Naive B cell (primary cell): ENCODE data around the gene MAP3K14. TPM values are rescaled to one million over a fixed set of nuclear protein-coding genes. Genes with fewer than 3 reads are reported as not detected.

ENCODE experiments used
- ATAC-seq, 2 donors: fragments of 150-1000 bp; cut with Tn5 transposase; 2 replicates each; pipeline ENCODE4 v1.10.0; 2021; ENCODE audit warnings: low read depth in 2 of 2, mild to moderate bottlenecking in 2 of 2, moderate library complexity in 2 of 2
- DNase-seq: peaks from one replicate; pipeline ENCODE4 v3.0.0; 2022
- H3K27ac Mint-ChIP-seq, 6 donors: one replicate each; pipeline ENCODE4 v1.8.0; 2020 to 2022; ENCODE audit warnings: mild to moderate bottlenecking in 6 of 6, mixed read lengths in 6 of 6, moderate library complexity in 5 of 6, inconsistent platforms in 2 of 6
- H3K27me3 Mint-ChIP-seq, 3 donors: one replicate each; pipeline ENCODE4 v1.8.0; 2021 to 2022; ENCODE audit warnings: mixed read lengths in 3 of 3, mild to moderate bottlenecking in 1 of 3
- H3K36me3 Mint-ChIP-seq, 2 donors: one replicate each; pipeline ENCODE4 v1.8.0; 2020 to 2022; ENCODE audit warnings: mixed read lengths in 2 of 2, inconsistent platforms in 1 of 2, mild to moderate bottlenecking in 1 of 2
- H3K4me1 Mint-ChIP-seq, 3 donors: one replicate each; pipeline ENCODE4 v1.8.0; 2020 to 2022; ENCODE audit warnings: mixed read lengths in 3 of 3, inconsistent platforms in 1 of 3, mild to moderate bottlenecking in 1 of 3, moderate library complexity in 1 of 3
- H3K4me3 Mint-ChIP-seq, 8 donors: one replicate each; pipeline ENCODE4 v1.8.0; 2020 to 2022; ENCODE audit warnings: mild to moderate bottlenecking in 8 of 8, mixed read lengths in 8 of 8, moderate library complexity in 8 of 8, inconsistent platforms in 2 of 8
- H3K9me3 Mint-ChIP-seq, 7 donors: one replicate each; pipeline ENCODE4 v1.8.0; 2020 to 2022; ENCODE audit warnings: mixed read lengths in 7 of 7, mild to moderate bottlenecking in 5 of 7, inconsistent platforms in 2 of 7, moderate library complexity in 1 of 7
- polyA plus RNA-seq, 6 donors: library from polyadenylated mRNA; unstranded; fragments of 300-500 nt; fragmentation: Illumina TruSeq; gene quantifications; one replicate each; pipeline ENCODE4 v1.2.3, GENCODE V29; 2021; ENCODE audit warnings: low read depth in 6 of 6

Gene MAP3K14
- polyA plus RNA-seq, 6 donors from 2014 or later, result 13.3 to 38.9 (median 19.1) TPM

DNA sequence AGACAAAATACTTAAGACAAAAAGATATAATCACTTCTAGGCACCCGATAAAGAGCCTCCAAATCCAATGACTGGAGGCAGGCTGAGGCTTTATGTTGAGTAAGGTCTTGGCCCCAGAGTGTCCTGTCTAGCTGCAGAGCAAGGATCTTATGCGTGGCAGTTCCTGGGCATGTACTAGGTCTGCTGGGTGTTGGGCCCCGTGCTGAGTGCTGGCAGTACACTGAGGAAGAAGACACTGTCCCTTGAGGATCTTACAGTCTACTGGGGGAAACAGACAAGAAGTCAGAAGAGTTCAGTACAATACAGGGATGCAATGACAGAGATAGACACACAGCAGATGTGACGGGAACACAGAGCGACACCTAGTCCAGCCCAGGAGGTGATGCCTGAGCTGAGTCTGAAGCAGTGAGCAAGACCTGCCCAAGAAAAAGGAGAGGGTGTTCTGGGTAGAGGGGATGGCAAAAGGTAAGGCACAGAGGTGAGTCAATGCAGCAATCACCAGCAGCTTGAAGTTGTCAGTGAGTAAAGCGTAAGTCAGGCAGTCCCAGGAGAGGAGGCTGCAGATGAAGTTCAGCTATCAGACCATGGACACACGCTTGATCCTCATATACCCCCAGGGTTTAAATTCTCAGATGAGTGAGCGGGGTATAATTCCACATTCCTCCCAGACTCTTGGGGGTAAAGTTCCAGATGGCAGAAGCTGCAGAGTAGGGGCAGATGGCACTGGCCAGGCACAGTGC lies 18.1 kb downstream of the MAP3K14 start:
- H3K27ac Mint-ChIP-seq, result peak overlapping the region in 5 of 6 donors; percentile 15 to 93 (median 75)
- no peaks in the 10 kb centered on the region for H3K27me3 Mint-ChIP-seq
- no peak for ATAC-seq
- H3K4me1 Mint-ChIP-seq, result peaks cover 64 to 98% (median 84%) of the 10 kb centered on the region in 3 donors
- peak overlapping the region; percentile 4 to 83 (median 58) for H3K4me3 Mint-ChIP-seq
- H3K36me3 Mint-ChIP-seq, result no peaks in the 10 kb centered on the region
- no peaks in the 10 kb centered on the region for H3K9me3 Mint-ChIP-seq
- DNase-seq, result no peak

DNA sequence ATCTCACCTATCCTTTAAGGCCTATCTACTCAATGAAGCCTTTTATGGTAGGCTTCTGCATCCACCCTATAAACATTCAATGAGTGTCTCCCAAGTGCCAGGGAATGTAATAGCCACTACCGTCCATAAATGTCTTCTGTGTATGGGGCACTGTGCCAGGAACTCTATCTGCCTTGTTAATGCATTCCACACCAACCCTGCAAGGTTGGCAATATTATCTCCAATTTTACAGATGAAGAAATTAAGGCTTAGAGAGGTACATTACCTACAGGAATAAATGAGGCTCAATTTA lies 20.0 kb downstream of the MAP3K14 start:
- H3K4me3 Mint-ChIP-seq, result peak overlapping the region in 5 of 8 donors; percentile 27 to 77 (median 62)

DNA sequence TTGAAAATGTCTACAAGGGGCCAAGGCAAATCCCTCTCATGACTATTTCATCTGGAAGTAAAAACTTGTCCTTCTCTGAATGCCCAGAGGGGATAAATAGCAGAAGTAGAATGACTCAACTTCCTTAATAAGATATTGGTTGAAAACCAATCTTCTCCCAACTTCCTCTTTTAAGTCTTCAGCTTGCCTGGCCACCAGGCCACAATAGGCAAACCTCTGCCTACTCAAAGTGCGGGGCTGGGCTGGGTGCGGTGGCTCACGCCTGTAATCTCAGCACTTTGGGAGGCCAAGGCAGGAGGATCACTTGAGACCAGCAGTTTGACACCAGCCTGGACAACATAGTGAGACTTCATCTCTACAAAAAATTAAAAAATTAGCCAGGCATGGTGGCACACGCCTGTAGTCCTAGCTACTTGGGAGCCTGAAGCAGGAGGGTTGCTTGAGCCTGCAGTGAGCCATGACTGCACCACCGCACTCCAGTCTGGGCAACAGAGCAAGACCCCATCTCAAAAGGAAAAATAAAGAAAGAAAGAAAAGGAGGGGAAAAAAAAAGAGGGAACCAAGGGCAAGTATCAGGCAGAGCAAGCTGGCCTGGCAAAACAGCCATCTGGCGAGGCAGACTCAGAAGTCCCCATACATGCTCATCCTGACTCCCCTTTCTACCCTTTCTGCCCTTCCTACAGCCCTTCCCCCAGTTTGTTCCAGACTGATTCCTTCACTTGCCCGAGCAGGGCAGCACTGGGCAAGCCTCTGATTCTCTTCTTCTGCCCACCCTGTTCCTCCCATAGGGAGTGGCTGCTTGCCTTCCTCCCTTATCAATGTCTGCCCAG lies 20.6 kb downstream of the MAP3K14 start:
- Mint-ChIP-seq H3K9me3 (no peaks in the 10 kb centered on the region), H3K36me3 (peaks cover 0 to 1% of the 10 kb centered on the region in 2 donors), H3K4me1 (peaks cover 76 to 99% (median 89%) of the 10 kb centered on the region in 3 donors), H3K27ac (peak overlapping the region; percentile 55 to 94 (median 82)), H3K27me3 (no peaks in the 10 kb centered on the region), H3K4me3 (peak overlapping the region; percentile 23 to 85 (median 68))
- DNase-seq, result peak; percentile 76
- ATAC-seq, result peak; percentile 92 to 95

More for the DNA sequence above, 20.0 kb downstream of the MAP3K14 start:
- Mint-ChIP-seq H3K27ac (peak overlapping the region in 5 of 6 donors; percentile 55 to 94 (median 81)), H3K27me3 (no peaks in the 10 kb centered on the region), H3K36me3 (no peaks in the 10 kb centered on the region), H3K9me3 (no peaks in the 10 kb centered on the region), H3K4me1 (peaks cover 70 to 99% (median 89%) of the 10 kb centered on the region in 3 donors)
- no peak for DNase-seq
- no peak for ATAC-seq

DNA sequence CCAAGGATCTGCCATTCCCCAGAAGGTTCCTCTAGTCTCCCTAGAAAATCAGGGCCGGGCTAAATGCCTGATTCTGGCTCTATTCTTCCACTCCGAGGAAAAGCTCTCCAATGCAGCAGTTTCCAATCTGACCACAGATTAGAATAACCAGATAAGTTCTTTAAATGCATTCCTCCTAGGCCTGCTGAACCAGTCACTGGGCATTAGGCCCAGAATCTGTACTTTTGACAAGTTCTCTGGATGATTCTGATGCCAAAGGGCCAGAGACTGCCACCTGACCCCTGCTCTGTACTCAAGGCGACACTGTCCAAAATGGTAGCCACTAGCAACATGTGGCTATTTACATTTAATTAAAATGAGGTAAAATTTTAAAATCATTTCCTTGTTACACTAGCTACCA lies 22.3 kb downstream of the MAP3K14 start:
- Mint-ChIP-seq H3K27me3 (no peaks in the 10 kb centered on the region), H3K36me3 (peaks cover 5 to 18% of the 10 kb centered on the region in 2 donors), H3K27ac (no peak overlapping the region), H3K4me3 (peak overlapping the region in 1 of 8 donors; percentile 30), H3K4me1 (peaks cover 75 to 94% (median 92%) of the 10 kb centered on the region in 3 donors), H3K9me3 (no peaks in the 10 kb centered on the region)
- ATAC-seq (no peak), DNase-seq (no peak)

DNA sequence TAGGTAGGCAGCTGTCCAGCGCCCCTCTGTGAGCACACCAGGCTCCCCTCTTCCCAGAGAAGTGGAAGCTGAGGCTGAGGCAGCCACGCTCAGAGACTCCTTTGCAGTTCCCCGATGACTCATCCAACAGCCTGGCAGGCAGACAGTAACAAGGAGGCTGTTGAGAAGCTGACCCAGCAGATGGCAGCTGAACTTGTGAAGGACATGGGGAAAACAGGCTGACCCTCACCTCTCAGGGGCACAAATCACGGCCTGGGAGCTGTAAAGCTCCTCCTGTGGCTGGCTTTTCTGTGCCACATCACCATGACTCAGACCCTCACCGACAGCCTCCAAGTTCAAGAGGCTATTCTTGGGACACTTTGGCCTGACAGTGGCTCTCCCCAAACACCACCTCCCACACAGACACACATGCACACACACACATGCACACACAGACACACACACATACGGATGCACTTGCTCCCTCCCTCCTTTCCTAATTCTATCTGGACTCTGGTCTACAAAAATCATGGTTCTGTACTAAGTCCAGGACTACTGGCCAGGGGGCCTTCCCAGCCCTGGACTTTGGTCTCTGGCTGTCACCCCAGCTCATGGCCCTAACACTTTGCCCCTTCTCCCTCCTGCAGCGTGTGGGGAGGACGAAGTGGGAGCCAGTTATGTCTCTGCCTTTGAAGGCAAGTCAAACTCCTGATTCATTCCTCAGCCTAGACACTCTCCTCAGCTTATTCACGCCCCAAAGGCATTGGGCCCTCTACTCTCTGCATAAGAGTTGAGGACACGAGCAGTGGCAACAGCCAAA lies 23.2 kb downstream of the MAP3K14 start:
- H3K4me3 Mint-ChIP-seq, result peak overlapping the region in 3 of 8 donors; percentile 2 to 6 (median 5)
- peaks cover 5 to 22% of the 10 kb centered on the region in 2 donors for H3K36me3 Mint-ChIP-seq
- no peaks in the 10 kb centered on the region for H3K9me3 Mint-ChIP-seq
- peak overlapping the region in 3 of 6 donors; percentile 11 to 94 (median 68) for H3K27ac Mint-ChIP-seq
- ATAC-seq, result no peak
- H3K4me1 Mint-ChIP-seq, result peaks cover 66 to 85% (median 83%) of the 10 kb centered on the region in 3 donors
- DNase-seq, result no peak
- H3K27me3 Mint-ChIP-seq, result no peaks in the 10 kb centered on the region

DNA sequence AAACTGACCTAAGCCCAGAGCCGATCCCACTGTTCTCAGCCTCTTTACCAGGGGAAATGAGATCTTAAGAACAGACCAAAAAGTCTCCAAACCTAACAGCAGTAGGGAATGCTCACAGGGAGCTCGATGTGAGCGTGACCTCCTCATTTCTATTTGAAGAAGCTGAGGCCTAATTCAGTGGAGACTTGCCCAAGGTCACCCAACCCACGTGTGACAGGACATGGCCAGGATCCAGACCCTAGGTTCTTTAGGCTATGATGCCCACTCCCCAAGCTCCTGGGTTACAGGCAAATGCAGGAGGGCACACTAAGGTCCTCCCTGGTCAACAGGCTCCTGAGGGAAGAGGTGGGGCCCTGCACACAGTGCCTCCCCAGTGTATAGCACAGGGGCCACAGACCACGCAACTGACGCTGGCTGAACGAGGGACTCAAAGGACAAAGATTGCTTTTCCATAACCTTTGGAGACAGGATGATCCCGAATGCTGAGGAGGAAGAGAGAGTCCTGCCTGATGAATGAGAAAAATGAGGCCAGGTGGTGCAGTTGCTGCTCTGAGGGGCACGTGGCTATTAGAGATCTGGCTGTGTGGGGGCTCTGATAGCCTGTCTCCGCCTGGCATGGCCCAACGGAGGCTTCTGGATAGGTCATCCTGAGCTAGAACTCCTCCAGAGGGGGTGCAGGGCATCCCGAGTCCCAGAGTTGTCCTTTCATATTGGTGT lies 24.0 kb downstream of the MAP3K14 start:
- H3K36me3 Mint-ChIP-seq, result peaks cover 5 to 22% of the 10 kb centered on the region in 2 donors

DNA sequence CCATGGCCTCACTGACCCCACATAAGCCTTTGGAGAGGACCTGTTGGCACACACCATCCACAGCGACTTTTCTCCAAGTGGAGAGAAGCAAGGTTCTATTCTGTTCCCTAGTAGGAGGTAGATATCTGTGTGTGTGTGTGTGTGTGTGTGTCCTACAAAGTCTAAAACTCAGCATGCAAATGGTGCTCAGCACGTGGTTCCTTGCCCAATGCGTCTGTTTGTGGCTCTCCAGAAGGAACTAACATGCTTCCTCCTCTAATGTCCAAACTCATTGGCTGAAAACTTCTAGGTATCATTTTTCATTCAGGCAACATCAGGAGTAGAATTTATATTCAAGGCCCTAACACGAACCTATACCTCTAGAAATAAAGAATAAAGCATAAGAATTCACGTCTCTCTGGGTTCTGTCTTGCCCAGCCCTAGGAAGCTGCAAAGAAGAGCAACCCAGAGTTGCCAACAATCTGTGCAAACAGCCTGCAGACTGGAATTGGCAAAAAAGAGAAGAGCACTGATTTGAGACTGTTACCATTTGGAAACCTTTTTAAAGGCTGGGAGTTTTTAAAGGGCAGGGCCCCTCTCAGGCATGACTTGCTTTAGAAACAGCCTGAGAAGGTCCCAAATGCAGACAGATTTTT lies 25.5 kb downstream of the MAP3K14 start:
- peaks cover 49 to 61% (median 60%) of the 10 kb centered on the region in 3 donors for H3K4me1 Mint-ChIP-seq
- no peaks in the 10 kb centered on the region for H3K27me3 Mint-ChIP-seq
- DNase-seq, result no peak
- peak overlapping the region in 5 of 8 donors; percentile 7 to 57 (median 41) for H3K4me3 Mint-ChIP-seq
- ATAC-seq, result peak; percentile 14 to 18
- H3K9me3 Mint-ChIP-seq, result no peaks in the 10 kb centered on the region
- H3K36me3 Mint-ChIP-seq, result peaks cover 5 to 22% of the 10 kb centered on the region in 2 donors
- peak overlapping the region in 5 of 6 donors; percentile 29 to 86 (median 79) for H3K27ac Mint-ChIP-seq

More for the DNA sequence above, 24.0 kb downstream of the MAP3K14 start:
- Mint-ChIP-seq H3K27me3 (no peaks in the 10 kb centered on the region), H3K27ac (peak overlapping the region in 3 of 6 donors; percentile 22 to 87 (median 86)), H3K9me3 (no peaks in the 10 kb centered on the region), H3K4me1 (peaks cover 58 to 77% (median 76%) of the 10 kb centered on the region in 3 donors), H3K4me3 (peak overlapping the region in 1 of 8 donors; percentile 6)
- no peak for ATAC-seq
- no peak for DNase-seq

DNA sequence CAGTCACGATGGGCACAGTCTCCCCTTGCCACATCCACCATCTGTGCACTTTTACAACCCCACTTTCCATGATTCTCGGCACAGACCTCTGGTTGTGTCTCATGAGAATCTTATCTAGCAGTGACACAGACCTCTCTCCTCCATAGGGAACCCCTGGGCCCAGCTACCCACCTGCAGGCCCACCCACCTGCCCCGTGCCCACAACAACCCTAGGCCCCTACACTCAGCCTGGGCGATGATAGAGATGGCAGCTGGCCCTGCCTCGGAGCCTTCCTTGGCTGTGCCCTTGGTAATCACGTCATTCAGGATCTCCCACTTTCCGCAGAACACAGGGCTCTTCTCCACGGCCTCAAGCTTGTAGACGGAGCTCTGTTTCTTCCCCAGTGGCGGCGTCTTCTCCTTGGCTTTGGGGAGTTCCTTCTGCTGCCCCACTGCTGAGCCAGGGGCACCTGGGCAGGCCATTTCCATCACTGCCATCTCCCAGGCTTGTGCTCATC lies 26.5 kb downstream of the MAP3K14 start:
- H3K27me3 Mint-ChIP-seq, result no peaks in the 10 kb centered on the region
- DNase-seq (no peak), ATAC-seq (no peak)
- peak overlapping the region in 4 of 6 donors; percentile 47 to 86 (median 78) for H3K27ac Mint-ChIP-seq
- peaks cover 5 to 22% of the 10 kb centered on the region in 2 donors for H3K36me3 Mint-ChIP-seq
- peaks cover 39 to 52% (median 50%) of the 10 kb centered on the region in 3 donors for H3K4me1 Mint-ChIP-seq
- no peak overlapping the region for H3K4me3 Mint-ChIP-seq
- no peaks in the 10 kb centered on the region for H3K9me3 Mint-ChIP-seq

DNA sequence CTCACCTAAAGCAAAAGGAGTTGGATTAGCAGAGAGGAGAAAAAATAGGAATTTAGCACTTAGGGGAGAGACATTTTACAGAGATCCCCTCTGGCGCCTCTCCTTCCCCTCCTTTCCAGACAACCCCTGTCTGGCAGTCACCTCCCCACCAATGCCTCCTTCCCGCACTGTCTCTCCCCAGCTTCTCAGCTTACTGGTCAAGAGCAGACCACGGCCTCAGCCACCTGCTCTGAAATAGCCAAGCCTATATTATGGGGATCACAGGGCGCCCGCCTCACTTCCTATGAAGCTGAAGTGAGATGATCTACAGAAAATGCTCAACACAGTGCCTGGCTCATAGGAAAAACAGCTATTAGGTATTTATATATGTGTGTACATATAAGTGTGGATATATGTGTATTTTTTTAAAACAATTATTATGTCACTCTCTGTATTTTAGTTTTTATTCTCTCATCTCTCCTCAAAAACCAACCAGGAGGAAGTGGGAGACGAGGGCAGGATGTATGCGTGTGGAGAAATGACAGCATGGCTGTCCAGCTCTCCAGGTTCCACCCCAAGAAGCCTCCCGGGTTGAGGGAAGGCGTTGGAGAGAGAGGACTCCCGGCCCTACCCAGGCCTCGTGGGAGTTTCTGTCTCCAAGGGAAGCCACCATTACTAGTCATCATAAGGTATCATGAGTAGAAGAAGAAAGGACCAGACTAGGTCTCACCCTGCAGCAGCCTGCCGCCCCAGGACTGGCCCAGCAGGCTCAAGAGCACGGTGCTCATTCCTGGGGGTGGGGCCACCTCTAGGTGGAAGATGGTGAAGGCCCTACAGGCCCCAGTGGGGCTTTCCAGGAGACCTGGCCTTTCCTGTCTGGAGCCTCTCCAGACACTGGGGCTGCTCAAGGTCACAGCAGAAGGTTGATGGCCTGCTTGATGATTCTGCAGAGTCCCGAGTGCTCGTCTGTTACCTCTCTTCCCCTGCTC lies 27.2 kb downstream of the MAP3K14 start:
- Mint-ChIP-seq H3K9me3 (no peaks in the 10 kb centered on the region), H3K4me3 (peak overlapping the region in 1 of 8 donors; percentile 6), H3K27ac (peak overlapping the region in 4 of 6 donors; percentile 21 to 85 (median 59)), H3K27me3 (no peaks in the 10 kb centered on the region), H3K4me1 (peaks cover 42 to 48% (median 44%) of the 10 kb centered on the region in 3 donors), H3K36me3 (peaks cover 5 to 28% of the 10 kb centered on the region in 2 donors)
- ATAC-seq (no peak), DNase-seq (no peak)

DNA sequence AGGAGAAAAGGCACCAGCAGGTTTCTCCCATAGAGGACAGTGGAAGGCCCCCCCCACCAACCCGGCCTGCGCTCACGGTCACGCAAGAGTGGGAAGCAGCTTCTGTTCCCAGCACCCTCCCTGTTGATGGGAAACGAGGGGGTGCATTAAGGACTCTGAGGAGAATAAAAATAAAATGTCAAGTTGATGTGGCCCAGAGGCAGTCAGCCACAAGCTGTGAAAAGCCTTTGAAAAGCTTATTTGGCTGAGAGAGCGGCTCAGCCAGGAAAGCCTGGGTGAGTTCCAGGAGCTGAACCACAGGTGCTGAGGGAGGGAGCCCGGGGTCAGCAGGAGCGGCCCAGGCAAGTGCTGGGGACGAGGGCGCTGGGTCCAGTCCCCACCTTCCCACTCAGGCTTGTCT lies 28.0 kb downstream of the MAP3K14 start:
- ATAC-seq (no peak), DNase-seq (no peak)
- Mint-ChIP-seq H3K36me3 (peaks cover 9 to 33% of the 10 kb centered on the region in 2 donors), H3K9me3 (no peaks in the 10 kb centered on the region), H3K4me1 (peaks cover 43 to 45% (median 44%) of the 10 kb centered on the region in 3 donors), H3K27ac (peak overlapping the region in 3 of 6 donors; percentile 16 to 69 (median 65)), H3K4me3 (no peak overlapping the region), H3K27me3 (no peaks in the 10 kb centered on the region)
